Measurements from ENCODE around the gene AGBL3. TPM values are rescaled to one million over a fixed set of nuclear protein-coding genes. Genes with fewer than 3 reads are reported as not detected.

The AGBL3 gene
- total and polyA plus RNA-seq, 2 of the 8 experiments (the other 6 are each of a cell fraction or from before 2014, with no cell fraction given), result 1.1 to 1.9 TPM

DNA sequence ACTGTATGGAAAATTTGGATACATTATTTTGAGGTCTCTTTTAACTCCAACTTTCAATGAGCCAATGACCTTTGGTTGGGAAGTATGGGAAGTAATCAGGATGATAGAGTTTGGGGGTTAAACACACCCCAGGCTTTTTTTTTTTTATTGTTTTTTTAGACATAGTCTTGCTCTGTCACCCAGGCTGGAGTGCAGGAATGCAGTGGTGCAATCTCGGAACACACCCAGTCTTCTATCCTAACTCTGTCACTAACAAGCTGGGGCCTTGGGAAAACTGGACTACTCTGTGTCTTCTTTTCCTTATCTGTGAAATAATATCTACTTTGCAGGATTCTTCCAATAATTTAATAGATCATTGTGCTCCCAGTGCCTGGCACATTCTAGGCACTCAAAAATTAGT is 37.6 kb upstream of the AGBL3 start:
- POLR2A ChIA-PET (ENCODE audit: partially characterized antibody), result no interaction called here
- WGBS, 2 experiments (ENCODE audit: extremely low coverage in 1 of 2, insufficient coverage in 1 of 2, insufficient read length in 1 of 2, insufficient replicate concordance in 2 of 2, low coverage in 1 of 2, low lambda C conversion rate in 2 of 2, missing lambda C conversion rate in 1 of 2), result 78% methylated on average over 1 of the region's 1 CpG; no CpG with 5 or more reads in 1 of the 2 experiments
- TF ChIP-seq, protein P1, sequence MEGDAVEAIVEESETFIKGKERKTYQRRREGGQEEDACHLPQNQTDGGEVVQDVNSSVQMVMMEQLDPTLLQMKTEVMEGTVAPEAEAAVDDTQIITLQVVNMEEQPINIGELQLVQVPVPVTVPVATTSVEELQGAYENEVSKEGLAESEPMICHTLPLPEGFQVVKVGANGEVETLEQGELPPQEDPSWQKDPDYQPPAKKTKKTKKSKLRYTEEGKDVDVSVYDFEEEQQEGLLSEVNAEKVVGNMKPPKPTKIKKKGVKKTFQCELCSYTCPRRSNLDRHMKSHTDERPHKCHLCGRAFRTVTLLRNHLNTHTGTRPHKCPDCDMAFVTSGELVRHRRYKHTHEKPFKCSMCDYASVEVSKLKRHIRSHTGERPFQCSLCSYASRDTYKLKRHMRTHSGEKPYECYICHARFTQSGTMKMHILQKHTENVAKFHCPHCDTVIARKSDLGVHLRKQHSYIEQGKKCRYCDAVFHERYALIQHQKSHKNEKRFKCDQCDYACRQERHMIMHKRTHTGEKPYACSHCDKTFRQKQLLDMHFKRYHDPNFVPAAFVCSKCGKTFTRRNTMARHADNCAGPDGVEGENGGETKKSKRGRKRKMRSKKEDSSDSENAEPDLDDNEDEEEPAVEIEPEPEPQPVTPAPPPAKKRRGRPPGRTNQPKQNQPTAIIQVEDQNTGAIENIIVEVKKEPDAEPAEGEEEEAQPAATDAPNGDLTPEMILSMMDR (IDR thresholded peaks at IDR 0.05; ENCODE audit: control extremely low read depth in 1 of 3, insufficient read depth in 1 of 3, low read depth in 1 of 3, low read length in 3 of 3), result no peak
- TF ChIP-seq TCF12 (IDR thresholded peaks at IDR 0.05; ENCODE audit: low read depth, low read length), result no peak
- TF ChIP-seq CTBP2 (IDR thresholded peaks at IDR 0.05; ENCODE audit: borderline replicate concordance, insufficient read depth, insufficient read length, low read length), result no peak
- no peak for TF ChIP-seq SAP30 (IDR thresholded peaks at IDR 0.05; ENCODE audit: insufficient read depth, insufficient replicate concordance, low read length)

More for the DNA sequence above, 37.6 kb upstream of the AGBL3 start:
- Histone ChIP-seq H3K4me1 (replicated peaks in 1 of 4; ENCODE audit: control insufficient read depth in 3 of 4, insufficient read depth in 4 of 4, low read length in 3 of 4) (no peaks in the 10 kb centered on the region), H3K56ac (replicated peaks; ENCODE audit: insufficient read length, low read depth, low read length) (no peak overlapping the region), H2AK5ac (ENCODE audit: low read depth, low read length) (no peak overlapping the region), H2BK15ac (ENCODE audit: low read length) (no peak overlapping the region), H3K79me1 (ENCODE audit: low read depth, low read length) (no peaks in the 10 kb centered on the region), H2BK20ac (ENCODE audit: low read length) (no peak overlapping the region), H3K23ac (ENCODE audit: insufficient read length) (no peak overlapping the region), H2BK12ac (ENCODE audit: low read depth, low read length) (no peak overlapping the region), H3K27ac (ENCODE audit: low read depth, low read length) (no peak overlapping the region), H2BK120ac (replicated peaks; ENCODE audit: low read depth, low read length) (no peak overlapping the region), H4K5ac (ENCODE audit: insufficient read length, low read depth, low read length) (no peak overlapping the region), H3K23me2 (ENCODE audit: low read depth, low read length) (no peaks in the 10 kb centered on the region), H3K9me3 (ENCODE audit: insufficient read depth in 2 of 2, low read depth in 1 of 2, low read length in 1 of 2) (no peaks in the 10 kb centered on the region), H3K18ac (ENCODE audit: extremely low read depth, low read length) (no peak overlapping the region), H3K36me3 (ENCODE audit: control insufficient read depth in 2 of 4, insufficient read depth in 4 of 4, low read length in 3 of 4) (peaks cover 5 to 31% (median 16%) of the 10 kb centered on the region in 4 experiments; a peak in 7 of 8 replicates), H3K4me3 (ENCODE audit: extremely low read depth in 1 of 4, insufficient read depth in 2 of 4, low read depth in 3 of 4, low read length in 4 of 4) (no peak overlapping the region), H2AFZ (ENCODE audit: low read length) (no peak overlapping the region), H2BK5ac (ENCODE audit: low read depth, low read length) (no peak overlapping the region), H3K27me3 (replicated peaks in 1 of 4; ENCODE audit: control insufficient read depth in 3 of 4, extremely low read depth in 1 of 4, insufficient read depth in 3 of 4, low read length in 3 of 4) (peaks cover 0 to 1% (median 0%) of the 10 kb centered on the region in 4 experiments; a peak in 1 of 7 replicates), H3K9ac (replicated peaks in 1 of 4; ENCODE audit: extremely low read depth in 1 of 4, low read depth in 3 of 4, low read length in 3 of 4) (no peak overlapping the region), H4K91ac (replicated peaks; ENCODE audit: insufficient read length, low read length) (no peak overlapping the region), H3K4ac (replicated peaks; ENCODE audit: insufficient read length, low read depth, low read length) (no peak overlapping the region), H4K8ac (ENCODE audit: extremely low read depth, insufficient read depth, low read length) (no peak overlapping the region), H3K4me2 (ENCODE audit: insufficient read depth in 1 of 2, low read depth in 2 of 2, low read length in 2 of 2) (no peak overlapping the region), H3K79me2 (ENCODE audit: control insufficient read depth in 1 of 2, insufficient read depth in 2 of 2, low read length in 2 of 2) (no peaks in the 10 kb centered on the region), H3K14ac (ENCODE audit: insufficient read length) (no peak overlapping the region), H4K20me1 (replicated peaks in 1 of 2; ENCODE audit: control insufficient read depth in 1 of 2, insufficient read depth in 2 of 2, low read length in 2 of 2) (no peaks in the 10 kb centered on the region)
- DNase-seq (ENCODE audit: low read depth in 1 of 2, low spot score in 2 of 2) (no peak), FAIRE-seq (no peak)
- CTCF ChIA-PET (ENCODE audit: partially characterized antibody), result interaction anchor here (0.7 to 1.9 kb wide), 3 partner anchors 11 to 289 kb away, joined by 3 to 4 read pairs (median 3); no protein-coding TSS in a partner anchor

Measured in H1 (cell line).